Dermis blood vessel endothelial cell (primary cell): ENCODE data around the gene LUZP1. TPM values are rescaled to one million over a fixed set of nuclear protein-coding genes. Genes with fewer than 3 reads are reported as not detected.
A peak's percentile ranks its signal among the peaks of the same experiment; 100 is the strongest.

Experiments
- DNase-seq: peaks from one replicate; pipeline ENCODE4 v3.0.0; 2010
- total RNA-seq: library from RNA; depleted of rRNA; stranded (reverse); fragments of >200 nt; gene quantifications from 2 replicates; pipeline ENCODE4 v1.2.3, GENCODE V29; 2014

Gene LUZP1
- total RNA-seq, 1 donor from 2014 or later = 51.9 TPM

- DNase-seq = no peak
Observed at GRCh38 chr1:23080885-23081284, 87.8 kb downstream of the LUZP1 start.

- no peak for DNase-seq
Observed at GRCh38 chr1:23079025-23079424, 89.6 kb downstream of the LUZP1 start.

GRCh38 chr1:23074012-23074411 lies 94.6 kb downstream of the LUZP1 start:
- DNase-seq = no peak

DNA sequence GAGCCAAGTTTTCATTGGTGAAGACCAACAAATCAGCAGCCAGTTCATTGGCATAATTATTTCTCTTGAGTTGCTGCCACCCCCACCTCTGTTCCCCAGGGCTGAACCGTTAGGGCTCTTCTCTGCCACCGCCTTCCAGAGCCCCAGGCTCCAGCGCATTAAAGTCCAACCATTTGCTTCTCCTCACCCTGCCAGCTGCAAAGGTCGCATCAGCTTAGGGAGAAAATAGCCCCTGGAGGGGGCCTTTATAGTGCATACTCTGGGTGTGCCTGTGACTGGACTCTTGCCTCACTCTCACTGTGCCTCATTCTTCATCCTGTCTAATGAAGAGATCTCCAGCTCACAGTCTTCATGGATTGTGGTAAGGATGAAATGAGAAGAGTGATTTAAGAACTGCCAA lies 99.0 kb downstream of the LUZP1 start:
- no peak for DNase-seq

GRCh38 chr1:23069149-23069548 lies 99.5 kb downstream of the LUZP1 start:
- DNase-seq = no peak

DNA sequence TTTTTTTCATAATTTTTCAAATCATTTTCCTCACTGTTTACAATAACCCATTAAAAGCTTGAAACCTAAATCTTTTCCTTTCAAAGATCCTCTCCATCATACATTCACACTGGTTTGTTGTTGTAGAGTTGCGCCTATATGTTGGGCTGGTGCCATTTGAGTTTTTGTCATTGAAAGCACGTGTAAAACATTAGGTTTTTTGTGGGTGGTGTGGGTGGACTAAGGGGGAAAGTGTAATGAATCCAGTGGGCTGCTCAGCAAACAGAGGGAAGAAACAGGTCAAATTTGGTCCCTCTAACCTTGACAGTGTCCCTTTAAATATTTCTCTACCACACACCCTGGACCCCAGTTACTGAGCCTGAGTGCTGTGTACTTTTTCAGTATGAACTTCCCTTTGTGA lies 102.6 kb downstream of the LUZP1 start:
- no peak for DNase-seq

GRCh38 chr1:23065385-23065784 lies 103.3 kb downstream of the LUZP1 start:
- DNase-seq = no peak

- DNase-seq = no peak
Observed at GRCh38 chr1:23062271-23062670, 106.4 kb downstream of the LUZP1 start.

GRCh38 chr1:23057301-23057700 lies 111.4 kb downstream of the LUZP1 start:
- no peak for DNase-seq

DNA sequence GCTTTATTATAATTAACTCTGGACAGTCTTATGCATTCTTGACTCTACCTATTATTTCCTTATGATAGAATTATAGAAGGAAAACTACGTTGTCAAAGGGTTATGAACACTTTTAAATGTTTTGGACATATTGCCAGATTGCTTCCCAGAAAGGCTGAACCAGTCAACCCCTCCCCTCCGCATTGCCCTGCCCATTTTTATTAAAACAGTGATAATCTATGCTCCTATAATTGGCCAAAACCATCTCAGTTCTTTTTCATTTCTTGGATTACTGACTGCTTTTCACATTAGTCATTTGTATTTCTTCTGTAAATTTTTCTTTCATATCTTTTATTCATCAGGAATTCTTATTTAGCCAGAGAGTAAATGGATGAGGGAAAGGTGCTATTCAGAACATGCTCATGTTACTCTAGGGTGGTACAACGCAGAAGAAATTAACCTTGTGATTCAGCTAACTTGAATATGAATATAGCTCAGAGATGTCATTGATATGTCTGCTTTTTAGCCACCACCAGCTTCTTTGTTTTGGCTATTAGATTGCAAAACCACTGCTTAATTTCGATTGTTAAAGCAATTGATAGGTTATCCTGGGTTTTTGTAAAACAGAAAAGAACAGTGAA lies 117.3 kb downstream of the LUZP1 start:
- DNase-seq = no peak

DNA sequence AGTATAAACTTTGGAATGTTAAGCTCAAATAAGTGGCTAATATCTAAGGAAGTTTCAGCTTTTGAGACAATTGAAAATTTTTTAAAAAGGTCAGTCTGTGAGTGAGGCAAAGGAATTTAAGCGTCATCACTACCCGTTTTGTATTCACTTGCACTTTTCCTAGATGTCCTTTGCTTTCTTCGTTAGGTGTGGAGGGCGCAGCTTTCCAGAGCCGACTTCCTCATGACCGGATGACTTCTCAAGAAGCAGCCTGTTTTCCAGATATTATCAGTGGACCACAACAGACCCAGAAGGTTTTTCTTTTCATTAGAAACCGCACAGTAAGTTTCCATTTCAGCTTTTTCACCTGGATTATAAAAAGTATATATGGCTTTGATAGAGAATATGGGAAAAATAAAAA lies 118.5 kb downstream of the LUZP1 start:
- peak; percentile 56 for DNase-seq

- DNase-seq = no peak
Observed at GRCh38 chr1:23044035-23044434, 124.6 kb downstream of the LUZP1 start.

DNA sequence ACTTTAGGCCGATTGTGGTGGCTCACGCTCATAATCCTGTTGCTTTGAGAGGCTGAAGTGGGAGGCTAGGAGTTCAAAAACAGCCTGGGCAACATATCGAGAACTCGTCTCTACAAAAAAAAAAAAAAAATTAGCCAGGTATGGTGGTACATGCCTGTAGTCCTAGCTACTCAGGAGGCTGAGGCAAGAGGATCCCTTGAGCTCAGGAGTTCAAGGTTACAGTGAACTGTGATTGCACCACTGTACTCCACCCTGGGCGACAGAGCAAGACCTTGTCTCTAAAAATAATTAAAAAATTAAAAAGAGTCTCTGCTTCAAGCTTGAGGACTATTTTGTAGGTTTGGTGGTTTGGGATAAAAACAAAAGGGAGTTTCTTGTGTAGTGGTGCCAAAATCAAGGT lies 128.1 kb downstream of the LUZP1 start:
- no peak for DNase-seq

DNA sequence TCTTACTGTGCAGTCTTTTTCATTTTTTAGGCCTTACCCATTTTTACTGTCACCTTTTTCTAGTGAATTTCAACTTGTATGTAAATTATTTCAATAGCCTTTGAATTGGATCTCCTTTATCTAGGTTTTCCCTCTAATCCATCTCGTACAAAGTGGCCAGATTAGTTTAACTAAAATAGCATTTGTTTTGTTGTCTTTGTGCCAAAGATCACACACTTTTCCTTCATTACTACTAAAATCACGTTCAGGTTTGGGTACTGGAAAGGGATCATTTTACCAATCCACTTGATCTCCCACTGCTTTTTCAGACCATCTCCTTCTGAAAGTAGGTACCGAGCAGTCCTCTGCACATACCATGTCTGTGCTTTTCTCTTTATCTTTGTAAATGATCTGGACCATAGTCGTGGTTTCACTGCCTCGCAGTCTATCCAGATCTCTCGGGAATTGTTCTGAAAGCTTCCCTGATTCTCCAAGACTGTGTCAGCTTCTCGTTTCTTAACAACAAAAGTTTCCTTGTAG lies 129.3 kb downstream of the LUZP1 start:
- no peak for DNase-seq

DNA sequence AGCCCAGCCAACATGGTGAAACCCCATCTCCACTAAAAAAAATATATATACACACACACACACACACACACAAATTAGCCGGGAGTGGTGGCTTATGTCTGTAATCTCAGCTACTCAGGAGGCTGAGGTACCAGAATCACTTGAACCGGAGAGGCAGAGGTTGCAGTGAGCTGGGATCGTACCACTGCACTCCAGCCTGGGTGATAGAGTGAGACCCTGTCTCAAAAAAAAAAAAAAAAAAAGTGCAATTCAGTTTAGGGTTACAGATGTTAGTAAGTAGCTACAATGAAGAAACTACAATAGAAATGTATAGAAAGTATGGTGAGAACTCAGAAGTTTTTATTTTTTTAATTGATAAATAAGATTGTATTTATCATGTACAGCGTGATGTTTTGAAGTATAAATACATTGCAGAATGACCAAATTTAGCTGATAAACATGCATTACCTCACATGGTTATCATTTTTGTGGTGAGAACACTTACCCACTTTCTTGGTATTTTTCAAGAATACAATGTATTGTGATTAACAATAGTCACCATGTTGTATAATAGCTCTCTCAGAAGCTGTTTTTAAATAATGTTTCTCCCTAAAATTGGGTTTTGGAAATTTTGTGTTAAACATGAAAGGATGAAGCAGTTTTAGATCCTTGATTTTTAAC lies 131.4 kb downstream of the LUZP1 start:
- DNase-seq = no peak

GRCh38 chr1:23035823-23036452 lies 132.7 kb downstream of the LUZP1 start:
- no peak for DNase-seq

Other genes starting within 250 kb of the LUZP1 start
- gene LACTBL1, start 196.0 kb downstream of the LUZP1 start, total RNA-seq = not detected in 2 replicates
- not detected in 2 replicates for gene TEX46, start 153.0 kb downstream of the LUZP1 start, total RNA-seq
- 108 and 119 TPM in 2 replicates for gene KDM1A, start 149.4 kb downstream of the LUZP1 start, total RNA-seq
- 0.28 and 0.85 TPM in 2 replicates for gene HTR1D, start 48.6 kb upstream of the LUZP1 start, total RNA-seq
- gene HNRNPR, start 175.4 kb upstream of the LUZP1 start, total RNA-seq = 65.7 and 133 TPM in 2 replicates
- gene ZNF436, start 201.0 kb upstream of the LUZP1 start, total RNA-seq = 30.7 and 37.6 TPM in 2 replicates